Heart left ventricle (tissue), 16 donors: Measurements from ENCODE around the gene TYMS. TPM values are rescaled to one million over a fixed set of nuclear protein-coding genes. Genes with fewer than 3 reads are reported as not detected.

Experiments used
- ATAC-seq, 4 donors: fragments of 200-7000 bp; cut with Tn5 transposase; one replicate each; pipeline ENCODE4 v1.9.1; 2020 to 2022; ENCODE audit warnings: moderate library complexity in 4 of 4, mild to moderate bottlenecking in 3 of 4, moderate number of reproducible peaks in 1 of 4
- DNase-seq, 5 donors: peaks; one replicate each; pipeline ENCODE4 v3.0.0-alpha.2; 2020
- H3K27ac ChIP-seq, 12 donors: fragments of 200-600 bp; sonication (generic) in 4 of 12; one replicate each; pipeline versions ENCODE4 v1.5.0 to v1.8.0; 2016 to 2022; ENCODE audit warnings: mild to moderate bottlenecking in 2 of 12
- H3K27me3 ChIP-seq, 9 donors: fragments of 200-600 bp; sonication (generic) in 2 of 9; one replicate each; pipeline versions ENCODE4 v1.5.1 to v1.8.0; 2016 to 2022; ENCODE audit warnings: mild to moderate bottlenecking in 3 of 9
- H3K36me3 ChIP-seq, 9 donors: fragments of 200-600 bp; sonication (generic) in 2 of 9; one replicate each; pipeline versions ENCODE4 v1.5.0 to v1.8.0; 2018 to 2022; ENCODE audit warnings: mild to moderate bottlenecking in 2 of 9
- H3K4me1 ChIP-seq, 12 donors: fragments of 200-600 bp; sonication (generic) in 4 of 12; one replicate each; pipeline versions ENCODE4 v1.5.0 to v1.8.0; 2016 to 2022; ENCODE audit warnings: mild to moderate bottlenecking in 3 of 12
- H3K4me3 ChIP-seq, 12 donors: fragments of 200-600 bp; sonication (generic) in 4 of 12; one replicate each; pipeline versions ENCODE4 v1.5.0 to v1.8.0; 2017 to 2022; ENCODE audit warnings: mild to moderate bottlenecking in 9 of 12, moderate library complexity in 4 of 12
- H3K9me3 ChIP-seq, 12 donors: fragments of 200-600 bp; sonication (generic) in 4 of 12; one replicate each; pipeline versions ENCODE4 v1.5.0 to v1.8.0; 2016 to 2022; ENCODE audit warnings: mild to moderate bottlenecking in 1 of 12
- POLR2A ChIP-seq, 2 donors: fragments of 450-650 bp; IDR thresholded peaks; one replicate each; pipeline ENCODE4 v1.6.1; 2017; ENCODE audit warnings: antibody characterized with exemption in 2 of 2, mild to moderate bottlenecking in 2 of 2, moderate library complexity in 2 of 2
- WGBS, 4 donors: extraction: QIAGEN DNeasy Blood & Tissue Kit in 2 of 4; methylation state at CpG; one replicate each; pipeline versions ENCODE4 v1.1.5 to v1.1.7; 2013 to 2018; 5-methylcytosine and 5-hydroxymethylcytosine counted together
- intact Hi-C, 10 donors: fragments of 100-400 bp; cut with DNase I; formaldehyde crosslinking; loops; one replicate each; pipeline versions ENCODE4 v1.11.1 to v1.14.2; 2022
- polyA plus RNA-seq, 2 donors: library from polyadenylated mRNA; stranded (reverse); fragments of 200-250 nt; gene quantifications; one replicate each; pipeline ENCODE4 v1.2.3, GENCODE V29; 2013
- total RNA-seq, 9 donors: library from RNA; depleted of rRNA in 2 of 9; stranded (reverse); fragments of >200 nt in 2 of 9; fragmentation: NEBNext Ultra II Directional in 3 of 9; extraction: Animal tissue kit (Norgen Biotek cat#: 25700) in 3 of 9; gene quantifications; one replicate each; pipeline versions ENCODE4 v1.1.0 to v1.2.4, GENCODE V29; 2016 to 2023
- TF ChIP-seq, protein P1 (sequence below), 12 donors: fragments of 200-600 bp; sonication (generic) in 4 of 12; IDR thresholded peaks; one replicate each; pipeline versions ENCODE4 v1.5.0 to v1.8.0; 2018 to 2022; ENCODE audit warnings: antibody characterized with exemption in 12 of 12, mild to moderate bottlenecking in 5 of 12
- donor health status: ischemic (EF 13 %, LVEDD 7.1; RV severe dilation, severe dysfunction).
- donor health status: healthy with polysubstance abuse.
- donor health status: DM: no; HTN: yes; CAD: no.
- donor health status: DM: no; HTN: no; CAD: no.
- donor health status: ischemic (EF 25% LVEDD 6.9; RV normal size, moderate dysfunction).
- donor health status: ischemic (EF 25% LVEDD 5.7; RV mildly dilated, moderate dysfunction).
- donor health status: healthy.
- donor health status: DM: yes; HTN: yes; CAD: no.
- donor health status: ischemic (EF 35%, LVEDD 5.7; RV mildly dilated, moderate dysfunction).
- donor health status: nonischemic (EF 11% LVEDD 7.7; RV severe dilation, severe dysfunction).
- donor health status: DM: yes; HTN: yes; CAD: no.
- donor health status: PGD.
- donor health status: ischemic (EF 29% LVEDD 5.4; RV normal size, mild dysfunction).
- donor health status: nonischemic (EF 23%, LVEDD 6.1; RV moderate dilation, normal function).

The TYMS gene
- total and polyA plus RNA-seq, 11 donors = 0.34 to 32.3 (median 2.2) TPM; not detected in 1

DNA sequence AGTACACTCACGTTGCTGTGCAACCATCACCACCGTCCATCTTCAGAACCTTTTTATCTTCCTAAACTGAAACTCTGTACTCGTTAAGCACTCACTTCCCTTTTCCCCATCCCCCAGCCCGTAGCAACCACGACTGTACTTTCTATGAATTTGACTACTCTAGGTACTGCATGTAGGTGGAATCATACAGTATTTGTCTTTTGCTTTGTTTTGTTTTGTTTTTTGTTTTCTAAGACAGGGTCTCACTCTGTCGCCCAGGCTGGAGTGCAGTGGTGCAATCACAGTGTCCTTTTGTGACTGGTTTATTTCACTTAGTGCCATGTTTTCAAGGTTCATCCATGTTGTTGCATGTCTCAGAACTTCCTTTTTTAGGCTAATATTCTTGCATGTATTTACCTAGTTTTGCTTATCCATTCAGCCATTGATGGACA lies 7.0 kb upstream of the TYMS start:
- intact Hi-C loops = no loop called here
- ATAC-seq = no peak
- 59 to 68% (median 63%) methylated on average over 6 of the region's 6 CpGs for WGBS, 4 donors

DNA sequence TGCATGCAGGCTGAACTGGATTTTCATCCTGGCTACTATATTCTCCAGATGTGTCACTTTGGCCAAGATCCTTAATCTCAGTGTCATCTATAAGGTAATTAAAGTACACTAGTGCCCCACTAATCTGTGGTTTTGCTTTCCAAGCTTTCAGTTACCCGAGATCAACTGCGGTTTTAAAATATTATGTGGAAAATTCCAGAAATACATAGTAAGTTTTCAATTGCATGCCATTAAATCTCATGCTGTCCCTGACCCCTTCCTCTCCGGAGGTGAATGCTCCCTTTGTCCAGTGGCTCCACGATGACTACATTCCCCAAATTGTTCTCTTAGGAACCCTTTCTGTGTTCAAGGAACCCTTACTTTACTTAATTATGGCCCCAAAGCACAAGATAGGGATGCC lies 5.3 kb upstream of the TYMS start:
- TF ChIP-seq, protein P1, sequence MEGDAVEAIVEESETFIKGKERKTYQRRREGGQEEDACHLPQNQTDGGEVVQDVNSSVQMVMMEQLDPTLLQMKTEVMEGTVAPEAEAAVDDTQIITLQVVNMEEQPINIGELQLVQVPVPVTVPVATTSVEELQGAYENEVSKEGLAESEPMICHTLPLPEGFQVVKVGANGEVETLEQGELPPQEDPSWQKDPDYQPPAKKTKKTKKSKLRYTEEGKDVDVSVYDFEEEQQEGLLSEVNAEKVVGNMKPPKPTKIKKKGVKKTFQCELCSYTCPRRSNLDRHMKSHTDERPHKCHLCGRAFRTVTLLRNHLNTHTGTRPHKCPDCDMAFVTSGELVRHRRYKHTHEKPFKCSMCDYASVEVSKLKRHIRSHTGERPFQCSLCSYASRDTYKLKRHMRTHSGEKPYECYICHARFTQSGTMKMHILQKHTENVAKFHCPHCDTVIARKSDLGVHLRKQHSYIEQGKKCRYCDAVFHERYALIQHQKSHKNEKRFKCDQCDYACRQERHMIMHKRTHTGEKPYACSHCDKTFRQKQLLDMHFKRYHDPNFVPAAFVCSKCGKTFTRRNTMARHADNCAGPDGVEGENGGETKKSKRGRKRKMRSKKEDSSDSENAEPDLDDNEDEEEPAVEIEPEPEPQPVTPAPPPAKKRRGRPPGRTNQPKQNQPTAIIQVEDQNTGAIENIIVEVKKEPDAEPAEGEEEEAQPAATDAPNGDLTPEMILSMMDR (IDR thresholded peaks at IDR 0.05) = no peak
- no peak for TF ChIP-seq POLR2A (IDR thresholded peaks at IDR 0.05)
- 75 to 81% (median 78%) methylated on average over 4 of the region's 4 CpGs for WGBS, 4 donors

More for the DNA sequence above, 7.0 kb upstream of the TYMS start:
- H3K27me3 ChIP-seq = peaks cover 0 to 13% (median 0%) of the 10 kb centered on the region in 9 donors
- no peak for DNase-seq
- H3K27ac ChIP-seq = no peak overlapping the region
- H3K4me3 ChIP-seq = no peak overlapping the region
- H3K9me3 ChIP-seq = no peaks in the 10 kb centered on the region
- no peaks in the 10 kb centered on the region for H3K4me1 ChIP-seq
- TF ChIP-seq, protein P1 (IDR thresholded peaks at IDR 0.05) = no peak
- TF ChIP-seq POLR2A (IDR thresholded peaks at IDR 0.05) = no peak
- no peaks in the 10 kb centered on the region for H3K36me3 ChIP-seq

DNA sequence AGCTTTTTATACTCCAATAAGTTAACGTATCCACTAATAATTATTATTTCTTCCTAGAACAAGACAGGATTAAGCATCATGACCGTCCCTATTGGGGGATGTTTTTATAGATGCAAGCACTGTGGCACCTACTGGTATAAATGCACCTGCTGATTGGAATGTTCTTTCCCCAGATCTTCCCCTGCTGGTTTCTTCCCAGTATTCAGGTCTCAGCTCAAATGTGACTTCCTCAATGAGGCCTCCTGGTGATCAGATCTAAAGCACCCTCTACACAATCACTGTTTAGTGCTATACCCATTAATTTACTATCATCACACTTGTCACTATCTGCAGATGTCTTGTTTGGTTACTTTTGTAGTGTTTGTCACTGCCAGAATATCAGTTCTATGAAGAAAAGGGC lies 3.9 kb upstream of the TYMS start:
- 93 to 97% (median 96%) methylated on average over 2 of the region's 2 CpGs for WGBS, 4 donors
- H3K27me3 ChIP-seq = peaks cover 0 to 17% (median under 1%) of the 10 kb centered on the region in 9 donors

More for the DNA sequence above, 5.3 kb upstream of the TYMS start:
- Histone ChIP-seq H3K4me3 (no peak overlapping the region), H3K27me3 (peaks cover 0 to 14% (median 0%) of the 10 kb centered on the region in 9 donors), H3K27ac (no peak overlapping the region), H3K9me3 (no peaks in the 10 kb centered on the region), H3K36me3 (no peaks in the 10 kb centered on the region), H3K4me1 (peaks cover 0 to 3% (median 0%) of the 10 kb centered on the region in 12 donors)
- DNase-seq (no peak), ATAC-seq (no peak)
- intact Hi-C loops = no loop called here

DNA sequence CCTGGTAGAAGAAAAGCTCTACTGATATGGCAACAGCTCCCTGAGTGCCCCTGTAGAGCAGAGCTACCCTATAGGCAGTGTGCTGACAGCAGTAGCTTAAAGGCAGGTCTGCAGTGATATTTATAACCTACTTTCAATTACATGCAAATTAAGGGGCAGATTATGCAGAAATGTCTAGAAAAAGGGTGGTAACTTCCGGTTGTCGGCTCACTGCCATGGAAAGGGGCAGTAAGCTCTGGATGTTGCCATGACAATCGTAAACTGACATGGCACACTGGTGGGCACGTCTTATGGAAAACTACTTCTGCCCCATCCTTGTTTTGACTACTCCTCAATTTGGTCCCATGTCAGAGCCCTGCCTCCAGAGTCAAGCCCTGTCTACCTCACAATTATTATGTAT lies 2.9 kb upstream of the TYMS start:
- H3K27me3 ChIP-seq = peaks cover 0 to 17% (median 3%) of the 10 kb centered on the region in 9 donors
- WGBS, 4 donors = 93 to 96% (median 93%) methylated on average over 4 of the region's 4 CpGs
- no peak for TF ChIP-seq POLR2A (IDR thresholded peaks at IDR 0.05)
- TF ChIP-seq, protein P1 (IDR thresholded peaks at IDR 0.05) = no peak
- intact Hi-C loops = no loop called here
- DNase-seq (no peak), ATAC-seq (no peak)
- no peak overlapping the region for H3K27ac ChIP-seq
- no peak overlapping the region for H3K4me3 ChIP-seq
- peaks cover 0 to 18% (median 6%) of the 10 kb centered on the region in 12 donors for H3K4me1 ChIP-seq
- H3K36me3 ChIP-seq = no peaks in the 10 kb centered on the region
- no peaks in the 10 kb centered on the region for H3K9me3 ChIP-seq

More for the DNA sequence above, 3.9 kb upstream of the TYMS start:
- Histone ChIP-seq H3K4me1 (peaks cover 0 to 15% (median 2%) of the 10 kb centered on the region in 12 donors), H3K27ac (no peak overlapping the region), H3K4me3 (no peak overlapping the region), H3K9me3 (no peaks in the 10 kb centered on the region), H3K36me3 (no peaks in the 10 kb centered on the region)
- DNase-seq (no peak), ATAC-seq (no peak)
- no peak for TF ChIP-seq POLR2A (IDR thresholded peaks at IDR 0.05)
- TF ChIP-seq, protein P1 (IDR thresholded peaks at IDR 0.05) = no peak
- intact Hi-C loops = no loop called here
